Measurements from ENCODE around the gene AURKAIP1. TPM values are rescaled to one million over a fixed set of nuclear protein-coding genes. Genes with fewer than 3 reads are reported as not detected.

Gene AURKAIP1
- total RNA-seq, 2 donors from 2014 or later, result 159 to 162 TPM

GRCh38 chr1:1399872-1400575 lies 25.0 kb upstream of the AURKAIP1 start:
- peak overlapping the region; percentile 93 for H3K27ac Mint-ChIP-seq

GRCh38 chr1:1399187-1399871 lies 24.3 kb upstream of the AURKAIP1 start, which contains the start of gene CCNL2:
TSS of gene CCNL2 (minus strand) at chr1:1399335. CDS start at chr1:1399306, 29 bp downstream.
- H3K9ac ChIP-seq (ENCODE audit: extremely low read depth, low read length, poor library complexity, severe bottlenecking), result peak within 1 kb of the TSS; percentile 90
- H3K27me3 Mint-ChIP-seq (ENCODE audit: insufficient read depth), result no peaks in the 10 kb centered on the region
- WGBS, 2 experiments (ENCODE audit: insufficient coverage in 1 of 2, insufficient read length in 1 of 2), result 0% methylated on average over 49 to 86 of the region's 86 CpGs

More at GRCh38 chr1:1399872-1400575, 25.0 kb upstream of the AURKAIP1 start:
- peak overlapping the region; percentile 95 for H3K4me3 ChIP-seq (ENCODE audit: low read length)
- 10 to 15% methylated on average over 12 to 34 of the region's 34 CpGs for WGBS, 2 experiments (ENCODE audit: insufficient coverage in 1 of 2, insufficient read length in 1 of 2)
- Mint-ChIP-seq H3K36me3 (ENCODE audit: low read depth) (peaks cover 66% of the 10 kb centered on the region), H3K4me1 (peaks cover 25% of the 10 kb centered on the region), H3K4me3 (peak overlapping the region; percentile 88), H3K27me3 (ENCODE audit: insufficient read depth) (no peaks in the 10 kb centered on the region), H3K9me3 (no peaks in the 10 kb centered on the region)
- H3K36me3 ChIP-seq (ENCODE audit: control insufficient read depth, insufficient read depth, low read length), result peaks cover 67% of the 10 kb centered on the region
- H3K27me3 ChIP-seq (ENCODE audit: control insufficient read depth, insufficient read depth, low read length, poor library complexity, severe bottlenecking), result no peaks in the 10 kb centered on the region
- peak overlapping the region; percentile 81 for H3K9ac ChIP-seq (ENCODE audit: extremely low read depth, low read length, poor library complexity, severe bottlenecking)
- H3K27ac ChIP-seq (ENCODE audit: low read depth, low read length), result peak overlapping the region; percentile 51
- peak; percentile 65 for DNase-seq
- no peak for TF ChIP-seq CTCF (conservative IDR thresholded peaks at IDR 0.05)
- H3K9me3 ChIP-seq (ENCODE audit: control insufficient read depth, low read length), result no peaks in the 10 kb centered on the region
- H3K4me1 ChIP-seq (ENCODE audit: control insufficient read depth, insufficient read depth, low read length), result peaks cover 20% of the 10 kb centered on the region

More at GRCh38 chr1:1399187-1399871, 24.3 kb upstream of the AURKAIP1 start, which contains the start of gene CCNL2:
- Histone ChIP-seq H3K4me3 (ENCODE audit: low read length) (peak within 1 kb of the TSS; percentile 98), H3K9me3 (ENCODE audit: control insufficient read depth, low read length) (no peaks in the 10 kb centered on the region), H3K36me3 (ENCODE audit: control insufficient read depth, insufficient read depth, low read length) (peaks cover 64% of the 10 kb centered on the region), H3K27ac (ENCODE audit: low read depth, low read length) (peak within 1 kb of the TSS; percentile 73), H3K4me1 (ENCODE audit: control insufficient read depth, insufficient read depth, low read length) (peaks cover 20% of the 10 kb centered on the region), H3K27me3 (ENCODE audit: control insufficient read depth, insufficient read depth, low read length, poor library complexity, severe bottlenecking) (no peaks in the 10 kb centered on the region)
- Mint-ChIP-seq H3K9me3 (no peaks in the 10 kb centered on the region), H3K27ac (peak within 1 kb of the TSS; percentile 93), H3K4me1 (peaks cover 25% of the 10 kb centered on the region), H3K36me3 (ENCODE audit: low read depth) (peaks cover 67% of the 10 kb centered on the region), H3K4me3 (peak within 1 kb of the TSS; percentile 88)
- peak; percentile 73 for TF ChIP-seq CTCF (conservative IDR thresholded peaks at IDR 0.05)
- DNase-seq, result peak; percentile 100
